HepG2 (cell line): ENCODE measurements around the gene CTNND1. TPM values are rescaled to one million over a fixed set of nuclear protein-coding genes. Genes with fewer than 3 reads are reported as not detected.
A peak's percentile ranks its signal among the peaks of the same experiment; 100 is the strongest.

Experiments used
- CAMTA2 ChIP-seq: sonication (generic); formaldehyde crosslinking; IDR thresholded peaks from 2 replicates; pipeline ENCODE4 v1.4.0; 2020; ENCODE audit warnings: mild to moderate bottlenecking, missing genetic modification reagents, borderline replicate concordance
- ELF1 ChIP-seq: sonication (generic); formaldehyde crosslinking; IDR thresholded peaks from 2 replicates; pipeline ENCODE4 v1.4.0; 2020; ENCODE audit warnings: missing genetic modification reagents
- FOXK1 ChIP-seq: sonication (generic); formaldehyde crosslinking; IDR thresholded peaks from 2 replicates; pipeline ENCODE4 v1.4.0; 2020; ENCODE audit warnings: low read depth, missing genetic modification reagents, borderline replicate concordance
- KLF15 ChIP-seq: sonication (generic); formaldehyde crosslinking; IDR thresholded peaks from 2 replicates; pipeline ENCODE4 v1.8.1; 2023; ENCODE audit warnings: borderline replicate concordance, mild to moderate bottlenecking, inconsistent platforms, missing genetic modification reagents, mixed read lengths
- MAFK ChIP-seq, 2 experiments: IDR thresholded peaks in 1 of 2; conservative IDR thresholded peaks in 1 of 2; 2 replicates each; pipeline ENCODE4 v1.6.1; 2011; ENCODE audit warnings: improper control_type of control experiment in 2 of 2, low read length in 2 of 2
- MAZ ChIP-seq, 2 experiments: sonication (generic) in 1 of 2; formaldehyde crosslinking in 1 of 2; IDR thresholded peaks; 2 replicates each; pipeline versions ENCODE4 v1.5.0 to v1.6.1; 2012 to 2020; ENCODE audit warnings: low read depth in 2 of 2, mild to moderate bottlenecking in 2 of 2, borderline replicate concordance in 1 of 2, improper control_type of control experiment in 1 of 2, low read length in 1 of 2, missing genetic modification reagents in 1 of 2, moderate library complexity in 1 of 2
- MED13 ChIP-seq: sonication (generic); formaldehyde crosslinking; IDR thresholded peaks from 2 replicates; pipeline ENCODE4 v1.5.0; 2020; ENCODE audit warnings: missing genetic modification reagents
- NFIB ChIP-seq: sonication (generic); formaldehyde crosslinking; IDR thresholded peaks from 2 replicates; pipeline ENCODE4 v1.9.0; 2021; ENCODE audit warnings: missing genetic modification reagents, mild to moderate bottlenecking, borderline replicate concordance
- NFKB2 ChIP-seq: sonication (generic); formaldehyde crosslinking; IDR thresholded peaks from 2 replicates; pipeline ENCODE4 v1.4.0; 2020; ENCODE audit warnings: missing genetic modification reagents, borderline replicate concordance
- PCBP2 ChIP-seq: fragments of 200-400 bp; formaldehyde crosslinking; optimal IDR thresholded peaks from 2 replicates; pipeline ENCODE3; 2018; ENCODE audit warnings: low read length, low read depth; ENCODE audit not compliant: poor library complexity, severe bottlenecking
- PITX1 ChIP-seq: sonication (generic); formaldehyde crosslinking; IDR thresholded peaks from 2 replicates; pipeline ENCODE4 v1.5.1; 2020; ENCODE audit warnings: mild to moderate bottlenecking, missing genetic modification reagents
- POGZ ChIP-seq: sonication (generic); formaldehyde crosslinking; IDR thresholded peaks from 2 replicates; pipeline ENCODE4 v1.4.0; 2020; ENCODE audit warnings: mild to moderate bottlenecking, missing genetic modification reagents
- PRMT3 ChIP-seq: sonication (generic); formaldehyde crosslinking; IDR thresholded peaks from 2 replicates; pipeline ENCODE4 v1.8.1; 2022; ENCODE audit warnings: low read depth, mild to moderate bottlenecking, moderate library complexity, missing genetic modification reagents, borderline replicate concordance
- THYN1 ChIP-seq: sonication (generic); formaldehyde crosslinking; IDR thresholded peaks from 2 replicates; pipeline ENCODE4 v1.8.1; 2023; ENCODE audit warnings: low read depth, mild to moderate bottlenecking, moderate library complexity, missing genetic modification reagents, borderline replicate concordance
- TOPORS ChIP-seq: sonication (generic); formaldehyde crosslinking; IDR thresholded peaks from 2 replicates; pipeline ENCODE4 v1.8.0; 2023; ENCODE audit warnings: mild to moderate bottlenecking, missing genetic modification reagents
- ZNF460 ChIP-seq: sonication (generic); formaldehyde crosslinking; IDR thresholded peaks from 2 replicates; pipeline ENCODE4 v1.5.1; 2020; ENCODE audit warnings: missing genetic modification reagents, mild to moderate bottlenecking, borderline replicate concordance
- ZNF550 ChIP-seq: sonication (generic); formaldehyde crosslinking; IDR thresholded peaks from 2 replicates; pipeline ENCODE4 v1.4.0; 2020; ENCODE audit warnings: mild to moderate bottlenecking, missing genetic modification reagents, borderline replicate concordance
- ZNF556 ChIP-seq: sonication (generic); formaldehyde crosslinking; IDR thresholded peaks from 2 replicates; pipeline ENCODE4 v1.4.0; 2020; ENCODE audit warnings: mild to moderate bottlenecking, missing genetic modification reagents, borderline replicate concordance
- ZNF572 ChIP-seq: sonication (generic); formaldehyde crosslinking; IDR thresholded peaks from 2 replicates; pipeline ENCODE4 v1.5.1; 2020; ENCODE audit warnings: mild to moderate bottlenecking, missing genetic modification reagents
- ZNF775 ChIP-seq: sonication (generic); formaldehyde crosslinking; IDR thresholded peaks from 2 replicates; pipeline ENCODE4 v1.4.0; 2020; ENCODE audit warnings: missing genetic modification reagents, mild to moderate bottlenecking, moderate library complexity, borderline replicate concordance
- ZNF850 ChIP-seq: sonication (generic); formaldehyde crosslinking; conservative IDR thresholded peaks from 2 replicates; pipeline ENCODE4 v1.9.0; 2021; ENCODE audit warnings: mild to moderate bottlenecking, missing genetic modification reagents
- polyA plus RNA-seq, 8 experiments: library from polyadenylated mRNA; depleted of rRNA in 3 of 8; stranded (reverse) in 7 of 8; unstranded in 1 of 8; fragments of >200 nt; fragmentation: Illumina TruSeq in 4 of 8; extraction: Trizol in 4 of 8; gene quantifications; 2 replicates each; pipeline versions ENCODE4 v1.2.1 to v1.2.3, GENCODE V29; 2011 to 2016; ENCODE audit warnings: low read depth in 4 of 8, missing spikeins in 1 of 8, mixed read lengths in 1 of 8; ENCODE audit not compliant: insufficient read depth in 1 of 8
- total RNA-seq, 5 experiments: library from RNA; depleted of rRNA; stranded (reverse); fragments of >200 nt; fragmentation: Illumina TruSeq; extraction: Trizol; gene quantifications; 2 replicates each; pipeline ENCODE4 v1.2.3, GENCODE V29; 2016; ENCODE audit warnings: low read depth in 1 of 5
- TF ChIP-seq, protein P1 (sequence below): sonication (generic); formaldehyde crosslinking; IDR thresholded peaks from 2 replicates; pipeline ENCODE4 v1.5.0; 2020; ENCODE audit warnings: missing genetic modification reagents
- TF ChIP-seq, protein P2 (sequence below): sonication (generic); formaldehyde crosslinking; IDR thresholded peaks from 2 replicates; pipeline ENCODE4 v1.8.1; 2022; ENCODE audit warnings: low read depth, mild to moderate bottlenecking, missing genetic modification reagents

Gene CTNND1
- total and polyA plus RNA-seq, 2 of the 13 experiments (the other 11 are each of a cell fraction or from before 2014, with no cell fraction given) = 117 to 128 TPM

DNA sequence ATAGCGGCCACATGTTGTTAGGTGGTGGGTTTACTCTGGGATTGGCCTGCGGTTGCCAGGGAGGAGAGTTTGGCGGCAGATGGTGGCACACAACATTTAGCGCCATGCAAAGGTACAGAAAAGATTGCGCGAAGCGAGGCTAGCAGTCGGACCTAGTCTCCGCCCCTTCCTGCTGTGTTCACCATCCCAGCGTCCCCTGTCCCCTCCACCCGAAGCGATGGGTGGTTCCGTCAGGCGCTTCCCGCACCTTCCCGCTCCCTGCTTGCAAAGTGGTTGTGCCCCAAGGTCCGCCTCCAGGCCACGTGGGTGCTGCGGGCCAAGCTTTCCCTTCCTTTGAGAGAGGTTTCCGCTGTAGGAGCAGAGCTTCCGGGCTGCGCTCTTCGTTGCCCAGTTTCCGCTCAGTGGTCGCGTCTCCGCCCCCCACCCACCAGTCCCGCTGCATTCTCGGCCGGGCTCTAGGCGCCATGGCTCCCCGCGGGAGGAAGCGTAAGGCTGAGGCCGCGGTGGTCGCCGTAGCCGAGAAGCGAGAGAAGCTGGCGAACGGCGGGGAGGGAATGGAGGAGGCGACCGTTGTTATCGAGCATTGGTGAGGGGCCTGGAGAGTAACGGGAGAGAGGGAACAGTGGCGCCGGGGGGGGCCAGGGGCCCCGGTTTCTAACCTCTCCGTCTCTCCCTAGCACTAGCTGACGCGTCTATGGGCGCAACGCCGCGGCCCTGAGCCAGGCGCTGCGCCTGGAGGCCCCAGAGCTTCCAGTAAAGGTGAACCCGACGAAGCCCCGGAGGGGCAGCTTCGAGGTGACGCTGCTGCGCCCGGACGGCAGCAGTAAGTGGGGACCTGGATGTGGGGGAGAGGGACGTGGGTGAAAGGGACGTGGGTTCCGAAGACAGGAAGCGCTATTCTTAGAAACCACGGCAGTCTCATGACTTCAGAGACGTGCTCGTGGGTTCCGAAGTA is 20.2 kb upstream of the CTNND1 start, which contains the start of gene SELENOH (continued):
- TF ChIP-seq MAFK (conservative IDR thresholded peaks at IDR 0.05 in 1 of 2, IDR thresholded peaks at IDR 0.05 in 1 of 2; ENCODE audit: low read length in 2 of 2) (no peak), POGZ (CRISPR knock-in tag) (peak; percentile 86), CAMTA2 (CRISPR knock-in tag) (no peak), ZNF572 (CRISPR knock-in tag) (0 out of 2 replicates have a peak, but pooled peaks have one; percentile 73), ZNF460 (CRISPR knock-in tag) (no peak; the same call in 1 of the 2 replicates), MAZ (IDR thresholded peaks at IDR 0.05; ENCODE audit: borderline replicate concordance, low read depth, low read length) (no peak; the same call in 1 of the 2 replicates), MAZ (CRISPR knock-in tag; IDR thresholded peaks at IDR 0.05; ENCODE audit: low read depth) (peak; percentile 76), PITX1 (no peak), ZNF550 (CRISPR knock-in tag) (no peak), KLF15 (CRISPR knock-in tag) (no peak), MED13 (CRISPR knock-in tag) (0 out of 2 replicates have a peak, but pooled peaks have one; percentile 45), PRMT3 (peak; percentile 85; the same call in 1 of the 2 replicates), ZNF775 (CRISPR knock-in tag) (no peak), ELF1 (CRISPR knock-in tag) (peak; percentile 84), ZNF850 (CRISPR knock-in tag) (no peak), FOXK1 (CRISPR knock-in tag) (peak; percentile 58; the same call in 1 of the 2 replicates), PCBP2 (no peak), ZNF556 (CRISPR knock-in tag) (peak; percentile 79; the same call in 1 of the 2 replicates), NFIB (no peak), NFKB2 (CRISPR knock-in tag) (no peak), TOPORS (no peak), THYN1 (CRISPR knock-in tag) (no peak)
- TF ChIP-seq, protein P1, sequence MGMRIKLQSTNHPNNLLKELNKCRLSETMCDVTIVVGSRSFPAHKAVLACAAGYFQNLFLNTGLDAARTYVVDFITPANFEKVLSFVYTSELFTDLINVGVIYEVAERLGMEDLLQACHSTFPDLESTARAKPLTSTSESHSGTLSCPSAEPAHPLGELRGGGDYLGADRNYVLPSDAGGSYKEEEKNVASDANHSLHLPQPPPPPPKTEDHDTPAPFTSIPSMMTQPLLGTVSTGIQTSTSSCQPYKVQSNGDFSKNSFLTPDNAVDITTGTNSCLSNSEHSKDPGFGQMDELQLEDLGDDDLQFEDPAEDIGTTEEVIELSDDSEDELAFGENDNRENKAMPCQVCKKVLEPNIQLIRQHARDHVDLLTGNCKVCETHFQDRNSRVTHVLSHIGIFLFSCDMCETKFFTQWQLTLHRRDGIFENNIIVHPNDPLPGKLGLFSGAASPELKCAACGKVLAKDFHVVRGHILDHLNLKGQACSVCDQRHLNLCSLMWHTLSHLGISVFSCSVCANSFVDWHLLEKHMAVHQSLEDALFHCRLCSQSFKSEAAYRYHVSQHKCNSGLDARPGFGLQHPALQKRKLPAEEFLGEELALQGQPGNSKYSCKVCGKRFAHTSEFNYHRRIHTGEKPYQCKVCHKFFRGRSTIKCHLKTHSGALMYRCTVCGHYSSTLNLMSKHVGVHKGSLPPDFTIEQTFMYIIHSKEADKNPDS (CRISPR knock-in tag) = no peak
- TF ChIP-seq, protein P2, sequence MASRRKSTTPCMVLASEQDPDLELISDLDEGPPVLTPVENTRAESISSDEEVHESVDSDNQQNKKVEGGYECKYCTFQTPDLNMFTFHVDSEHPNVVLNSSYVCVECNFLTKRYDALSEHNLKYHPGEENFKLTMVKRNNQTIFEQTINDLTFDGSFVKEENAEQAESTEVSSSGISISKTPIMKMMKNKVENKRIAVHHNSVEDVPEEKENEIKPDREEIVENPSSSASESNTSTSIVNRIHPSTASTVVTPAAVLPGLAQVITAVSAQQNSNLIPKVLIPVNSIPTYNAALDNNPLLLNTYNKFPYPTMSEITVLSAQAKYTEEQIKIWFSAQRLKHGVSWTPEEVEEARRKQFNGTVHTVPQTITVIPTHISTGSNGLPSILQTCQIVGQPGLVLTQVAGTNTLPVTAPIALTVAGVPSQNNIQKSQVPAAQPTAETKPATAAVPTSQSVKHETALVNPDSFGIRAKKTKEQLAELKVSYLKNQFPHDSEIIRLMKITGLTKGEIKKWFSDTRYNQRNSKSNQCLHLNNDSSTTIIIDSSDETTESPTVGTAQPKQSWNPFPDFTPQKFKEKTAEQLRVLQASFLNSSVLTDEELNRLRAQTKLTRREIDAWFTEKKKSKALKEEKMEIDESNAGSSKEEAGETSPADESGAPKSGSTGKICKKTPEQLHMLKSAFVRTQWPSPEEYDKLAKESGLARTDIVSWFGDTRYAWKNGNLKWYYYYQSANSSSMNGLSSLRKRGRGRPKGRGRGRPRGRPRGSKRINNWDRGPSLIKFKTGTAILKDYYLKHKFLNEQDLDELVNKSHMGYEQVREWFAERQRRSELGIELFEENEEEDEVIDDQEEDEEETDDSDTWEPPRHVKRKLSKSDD (CRISPR knock-in tag) = 0 out of 2 replicates have a peak, but pooled peaks have one; percentile 38
